H1 (cell line): Measurements from ENCODE around the gene PIEZO1. TPM values are rescaled to one million over a fixed set of nuclear protein-coding genes. Genes with fewer than 3 reads are reported as not detected.

Source experiments
- CTCF ChIA-PET: fragments of 300-600 bp; sonication (Branson Sonifier 250); formaldehyde crosslinking; loops from one replicate; lab custom pipeline; 2021; ENCODE audit not compliant: partially characterized antibody; lab: Charles Lee
- POLR2A ChIA-PET: fragments of 300-600 bp; sonication (Branson Sonifier 250); formaldehyde crosslinking; loops from one replicate; lab custom pipeline; 2021; ENCODE audit warnings: inconsistent platforms; ENCODE audit not compliant: partially characterized antibody; lab: Charles Lee
- DNase-seq, 2 experiments: peaks; one replicate each; pipeline versions ENCODE4 v3.0.0 to v3.0.0-alpha.2; 2010 to 2022; ENCODE audit warnings: low spot score in 2 of 2, low read depth in 1 of 2, mixed read lengths in 1 of 2
- FAIRE-seq: peaks from 2 replicates; lab custom pipeline; 2011; peaks lifted over from hg19 to GRCh38; lab: Jason Lieb, UNC
- H2AFZ ChIP-seq: 2 replicates; pipeline ENCODE4 v1.8.1; 2012; ENCODE audit warnings: low read length, inconsistent platforms
- H2AK5ac ChIP-seq: 2 replicates; pipeline ENCODE4 v1.6.1; 2013; ENCODE audit warnings: low read depth, low read length
- H2BK120ac ChIP-seq: replicated peaks from 2 replicates; pipeline ENCODE3; 2013; ENCODE audit warnings: low read depth, low read length, inconsistent platforms
- H2BK12ac ChIP-seq: 2 replicates; pipeline ENCODE4 v1.6.1; 2013; ENCODE audit warnings: low read depth, low read length
- H2BK15ac ChIP-seq: 2 replicates; pipeline ENCODE4 v1.6.1; 2013; ENCODE audit warnings: low read length
- H2BK20ac ChIP-seq: 2 replicates; pipeline ENCODE4 v1.6.1; 2013; ENCODE audit warnings: low read length
- H2BK5ac ChIP-seq: 2 replicates; pipeline ENCODE4 v1.6.1; 2013; ENCODE audit warnings: low read depth, low read length
- H3K14ac ChIP-seq: 2 replicates; pipeline ENCODE4 v1.6.1; 2013; ENCODE audit warnings: inconsistent platforms; ENCODE audit not compliant: insufficient read length
- H3K18ac ChIP-seq: 2 replicates; pipeline ENCODE4 v1.6.1; 2013; ENCODE audit warnings: low read length; ENCODE audit errors: extremely low read depth
- H3K23ac ChIP-seq: 2 replicates; pipeline ENCODE4 v1.6.1; 2013; ENCODE audit warnings: inconsistent platforms; ENCODE audit not compliant: insufficient read length
- H3K23me2 ChIP-seq: 2 replicates; pipeline ENCODE4 v1.6.1; 2013; ENCODE audit warnings: low read depth, low read length
- H3K27ac ChIP-seq: 2 replicates; pipeline ENCODE4 v1.6.1; 2011; ENCODE audit warnings: low read depth, low read length, inconsistent platforms
- H3K27me3 ChIP-seq, 4 experiments: replicated peaks in 1 of 4; 1 replicate in 1 of 4; 2 replicates in 3 of 4; pipeline versions ENCODE4 v1.6.1 to v1.8.1; 2011 to 2013; ENCODE audit warnings: low read length in 3 of 4, mild to moderate bottlenecking in 3 of 4, inconsistent platforms in 2 of 4, mixed read lengths in 2 of 4, moderate library complexity in 1 of 4; ENCODE audit not compliant: control insufficient read depth in 3 of 4, insufficient read depth in 3 of 4; ENCODE audit errors: extremely low read depth in 1 of 4
- H3K36me3 ChIP-seq, 4 experiments: 2 replicates each; pipeline versions ENCODE4 v1.6.1 to v1.8.1; 2011 to 2013; ENCODE audit warnings: mild to moderate bottlenecking in 4 of 4, low read length in 3 of 4, moderate library complexity in 2 of 4, control low read depth in 1 of 4, inconsistent platforms in 1 of 4; ENCODE audit not compliant: insufficient read depth in 4 of 4, control insufficient read depth in 2 of 4
- H3K4ac ChIP-seq: replicated peaks from 2 replicates; pipeline ENCODE3; 2013; ENCODE audit warnings: low read length, low read depth, mixed read lengths, inconsistent platforms; ENCODE audit not compliant: insufficient read length
- H3K4me1 ChIP-seq, 4 experiments: replicated peaks in 1 of 4; 1 replicate in 1 of 4; 2 replicates in 3 of 4; pipeline versions ENCODE4 v1.6.1 to v1.8.1; 2011 to 2013; ENCODE audit warnings: low read length in 3 of 4, inconsistent platforms in 2 of 4, mixed read lengths in 1 of 4; ENCODE audit not compliant: insufficient read depth in 4 of 4, control insufficient read depth in 3 of 4
- H3K4me2 ChIP-seq, 2 experiments: 2 replicates each; pipeline versions ENCODE4 v1.6.1 to v1.8.1; 2011 to 2013; ENCODE audit warnings: low read depth in 2 of 2, low read length in 2 of 2, control low read depth in 1 of 2, inconsistent platforms in 1 of 2, mild to moderate bottlenecking in 1 of 2; ENCODE audit not compliant: insufficient read depth in 1 of 2
- H3K4me3 ChIP-seq, 4 experiments: fragments of 200-600, 300-600 bp in 1 of 4; sonication (generic), shearing (Covaris generic), sonication (Bioruptor Twin) in 1 of 4; 2 replicates each; pipeline versions ENCODE4 v1.5.1 to v1.8.1; 2011 to 2016; ENCODE audit warnings: low read length in 4 of 4, low read depth in 3 of 4, control low read depth in 2 of 4, inconsistent platforms in 2 of 4, mild to moderate bottlenecking in 2 of 4, mixed read lengths in 1 of 4, moderate library complexity in 1 of 4; ENCODE audit not compliant: insufficient read depth in 2 of 4; ENCODE audit errors: extremely low read depth in 1 of 4
- H3K56ac ChIP-seq: replicated peaks from 2 replicates; pipeline ENCODE3; 2013; ENCODE audit warnings: low read depth, mild to moderate bottlenecking, mixed read lengths, low read length, inconsistent platforms; ENCODE audit not compliant: insufficient read length
- H3K79me1 ChIP-seq: 2 replicates; pipeline ENCODE4 v1.6.1; 2013; ENCODE audit warnings: low read depth, low read length, control low read depth
- H3K79me2 ChIP-seq, 2 experiments: 2 replicates each; pipeline versions ENCODE4 v1.6.1 to v1.8.1; 2012 to 2013; ENCODE audit warnings: low read length in 2 of 2, mild to moderate bottlenecking in 2 of 2, inconsistent platforms in 1 of 2; ENCODE audit not compliant: insufficient read depth in 2 of 2, control insufficient read depth in 1 of 2
- H3K9ac ChIP-seq, 4 experiments: replicated peaks in 1 of 4; 1 replicate in 1 of 4; 2 replicates in 3 of 4; pipeline versions ENCODE4 v1.6.1 to v1.8.1; 2011 to 2013; ENCODE audit warnings: low read depth in 3 of 4, low read length in 3 of 4, control low read depth in 2 of 4, mild to moderate bottlenecking in 2 of 4, moderate library complexity in 2 of 4, inconsistent platforms in 1 of 4; ENCODE audit errors: extremely low read depth in 1 of 4
- H3K9me3 ChIP-seq, 2 experiments: 2 replicates each; pipeline versions ENCODE4 v1.6.1 to v1.8.1; 2012 to 2013; ENCODE audit warnings: mild to moderate bottlenecking in 2 of 2, moderate library complexity in 2 of 2, control low read depth in 1 of 2, inconsistent platforms in 1 of 2, low read depth in 1 of 2, low read length in 1 of 2, mixed read lengths in 1 of 2; ENCODE audit not compliant: insufficient read depth in 2 of 2
- H4K20me1 ChIP-seq, 2 experiments: replicated peaks in 1 of 2; 2 replicates each; pipeline versions ENCODE3 to v1.8.1; 2011 to 2013; ENCODE audit warnings: inconsistent platforms in 2 of 2, low read length in 2 of 2, mild to moderate bottlenecking in 1 of 2; ENCODE audit not compliant: insufficient read depth in 2 of 2, control insufficient read depth in 1 of 2
- H4K5ac ChIP-seq: 2 replicates; pipeline ENCODE4 v1.6.1; 2013; ENCODE audit warnings: low read length, low read depth, mixed read lengths, inconsistent platforms; ENCODE audit not compliant: insufficient read length
- H4K8ac ChIP-seq: 2 replicates; pipeline ENCODE4 v1.8.0; 2013; ENCODE audit warnings: mild to moderate bottlenecking, moderate library complexity, low read length, inconsistent platforms; ENCODE audit not compliant: insufficient read depth; ENCODE audit errors: extremely low read depth
- H4K91ac ChIP-seq: replicated peaks from 2 replicates; pipeline ENCODE3; 2013; ENCODE audit warnings: low read length, mixed read lengths, inconsistent platforms; ENCODE audit not compliant: insufficient read length
- CEBPB ChIP-seq: IDR thresholded peaks from 2 replicates; pipeline ENCODE4 v1.6.1; 2012; ENCODE audit warnings: low read depth, low read length
- CTBP2 ChIP-seq: IDR thresholded peaks from 2 replicates; pipeline ENCODE4 v1.7.0; 2011; ENCODE audit warnings: borderline replicate concordance, mild to moderate bottlenecking, moderate library complexity, mixed read lengths, low read length; ENCODE audit not compliant: insufficient read depth, insufficient read length
- GABPA ChIP-seq: IDR thresholded peaks from 2 replicates; pipeline ENCODE4 v1.6.1; 2011; ENCODE audit warnings: mild to moderate bottlenecking, low read length, moderate library complexity, borderline replicate concordance; ENCODE audit not compliant: insufficient read depth
- JUND ChIP-seq: IDR thresholded peaks from 2 replicates; pipeline ENCODE4 v1.6.1; 2011; ENCODE audit warnings: mild to moderate bottlenecking, improper control_type of control experiment, low read length
- KDM4A ChIP-seq: IDR thresholded peaks from one replicate; pipeline ENCODE4 v1.7.1; 2012; ENCODE audit warnings: low read depth, mild to moderate bottlenecking, moderate library complexity, low read length, inconsistent platforms; ENCODE audit not compliant: severe bottlenecking
- MAFK ChIP-seq: IDR thresholded peaks from 2 replicates; pipeline ENCODE4 v1.6.1; 2012; ENCODE audit warnings: low read depth, mild to moderate bottlenecking, improper control_type of control experiment, low read length
- NRF1 ChIP-seq: IDR thresholded peaks from 2 replicates; pipeline ENCODE4 v1.6.1; 2011; ENCODE audit warnings: mild to moderate bottlenecking, low read depth, low read length, improper control_type of control experiment
- RFX5 ChIP-seq: IDR thresholded peaks from 2 replicates; pipeline ENCODE4 v1.6.1; 2011; ENCODE audit warnings: low read depth, low read length, improper control_type of control experiment, borderline replicate concordance
- SP4 ChIP-seq: IDR thresholded peaks from 2 replicates; pipeline ENCODE4 v1.6.1; 2012; ENCODE audit warnings: low read length, inconsistent platforms
- SUZ12 ChIP-seq: fragments of 200-600 bp; sonication (generic); IDR thresholded peaks from 2 replicates; pipeline ENCODE4 v1.6.1; 2012; ENCODE audit warnings: mild to moderate bottlenecking, inconsistent platforms, low read length, moderate library complexity, mixed read lengths
- TAF1 ChIP-seq: IDR thresholded peaks from 2 replicates; pipeline ENCODE4 v1.6.1; 2011; ENCODE audit warnings: mild to moderate bottlenecking, low read depth, low read length
- TEAD4 ChIP-seq: IDR thresholded peaks from 2 replicates; pipeline ENCODE4 v1.6.1; 2012; ENCODE audit warnings: low read depth, low read length, inconsistent platforms, mixed read lengths
- WGBS, 2 experiments: shearing (Covaris generic) in 1 of 2; methylation state at CpG; one replicate each; pipeline versions ENCODE4 v1.1.6 to v1.1.7; 2013 to 2015; ENCODE audit warnings: low lambda C conversion rate in 2 of 2, mixed read lengths in 2 of 2, inconsistent platforms in 1 of 2, low coverage in 1 of 2, missing lambda C conversion rate in 1 of 2; ENCODE audit not compliant: insufficient replicate concordance in 2 of 2, insufficient coverage in 1 of 2, insufficient read length in 1 of 2; ENCODE audit errors: extremely low coverage in 1 of 2, missing lambda C conversion rate in 1 of 2; 5-methylcytosine and 5-hydroxymethylcytosine counted together
- polyA plus RNA-seq, 7 experiments: library from polyadenylated mRNA; depleted of rRNA in 3 of 7; stranded (reverse) in 5 of 7; unstranded in 2 of 7; fragments of >200 nt in 5 of 7; fragments of 200-250 nt in 2 of 7; gene quantifications; 1 replicate in 5 of 7; 2 replicates in 1 of 7; 4 replicates in 1 of 7; pipeline versions ENCODE4 v1.2.1 to v1.2.3, GENCODE V29; 2011 to 2013; ENCODE audit warnings: missing spikeins in 2 of 7, mixed read lengths in 2 of 7
- total RNA-seq: library from RNA; stranded (reverse); fragmentation: NEBNext Ultra II Directional; extraction: Animal tissue kit (Norgen Biotek cat#: 25700); gene quantifications from 2 replicates; pipeline ENCODE4 v1.2.1, GENCODE V29; 2021

The PIEZO1 gene
- total and polyA plus RNA-seq, 2 of the 8 experiments (the other 6 are each of a cell fraction or from before 2014, with no cell fraction given) = 42.3 to 67.5 TPM

DNA sequence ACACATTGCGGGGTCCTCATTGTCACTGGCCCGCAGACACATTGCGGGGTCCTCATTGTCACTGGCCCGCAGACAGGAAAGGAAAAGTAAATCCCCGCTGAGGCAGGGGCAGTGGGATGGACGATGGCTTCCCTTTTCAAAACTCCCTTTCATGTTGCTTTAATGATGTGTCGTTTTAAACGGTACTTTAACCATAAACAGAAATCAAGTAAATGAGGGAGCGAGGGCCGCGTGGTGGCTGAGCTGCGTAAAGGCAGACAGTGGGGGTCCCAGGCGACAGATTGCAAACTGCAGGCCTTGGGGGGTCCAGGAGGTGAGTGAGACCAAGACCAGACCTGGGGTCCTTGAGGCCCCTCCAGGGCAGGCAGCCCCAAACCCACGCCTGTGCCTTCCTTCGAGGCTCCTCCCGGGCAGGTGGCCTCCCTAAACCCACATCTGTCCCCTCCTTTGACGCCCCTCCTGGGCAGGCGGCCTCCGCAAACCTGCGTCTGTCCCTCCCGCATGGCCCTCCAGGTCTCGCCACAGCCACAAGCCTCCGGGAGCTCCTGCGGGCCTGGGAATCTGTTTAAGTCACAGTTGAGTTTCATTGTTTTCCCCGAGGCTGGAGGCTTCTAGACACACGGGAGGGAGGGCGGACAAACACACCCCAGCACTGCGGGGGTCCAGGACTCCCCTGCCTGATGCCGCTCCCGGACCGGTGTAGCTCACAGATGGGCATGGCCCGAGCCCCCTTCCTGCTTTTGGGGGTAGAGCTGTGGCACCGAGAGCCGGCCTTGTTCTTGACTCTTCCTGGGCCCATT is 7.3 kb downstream of the PIEZO1 start:
- Histone ChIP-seq H2AK5ac (0 out of 2 replicates have a peak overlapping the region, but pooled peaks have one; percentile 53), H3K27ac (no peak overlapping the region), H2BK20ac (no peak overlapping the region), H3K9ac (no peak overlapping the region; a peak in 1 of 7 replicates), H3K23ac (no peak overlapping the region), H3K56ac (no peak overlapping the region), H2AFZ (no peak overlapping the region), H2BK5ac (peak overlapping the region; percentile 24; the same call in 1 of the 2 replicates), H3K18ac (peak overlapping the region; percentile 60; the same call in 1 of the 2 replicates), H3K79me2 (peaks cover 0 to 22% of the 10 kb centered on the region in 2 experiments; a peak in 1 of 4 replicates), H2BK15ac (no peak overlapping the region), H3K23me2 (no peaks in the 10 kb centered on the region; the same call in 1 of the 2 replicates), H3K36me3 (no peaks in the 10 kb centered on the region), H3K79me1 (peaks cover 4% of the 10 kb centered on the region; the same call in 1 of the 2 replicates), H2BK120ac (no peak overlapping the region), H3K4ac (peak overlapping the region; percentile 84), H3K4me3 (no peak overlapping the region), H3K9me3 (no peaks in the 10 kb centered on the region), H4K8ac (peak overlapping the region; percentile 3; the same call in 1 of the 2 replicates), H4K91ac (peak overlapping the region; percentile 85), H3K14ac (no peak overlapping the region), H4K20me1 (peaks cover 3 to 9% of the 10 kb centered on the region in 2 experiments), H4K5ac (no peak overlapping the region), H3K4me1 (peaks cover 2 to 23% (median 12%) of the 10 kb centered on the region in 4 experiments), H2BK12ac (no peak overlapping the region), H3K27me3 (no peaks in the 10 kb centered on the region), H3K4me2 (no peak overlapping the region)
- FAIRE-seq (no peak), DNase-seq (no peak)
- 81% methylated on average over 34 of the region's 34 CpGs; no CpG with 5 or more reads in 1 of the 2 experiments for WGBS, 2 experiments
- CTCF ChIA-PET = interaction anchor here (0.7 to 7.4 kb wide), 8 partner anchors 10 to 105 kb away, joined by 3 to 94 read pairs (median 5); no protein-coding TSS in a partner anchor
- POLR2A ChIA-PET = interaction anchor here (1.7 to 4.7 kb wide), 3 partner anchors 9 to 15 kb away, joined by 6 to 16 read pairs (median 10); no protein-coding TSS in a partner anchor
- TF ChIP-seq KDM4A (no peak), GABPA (peak; percentile 66; the same call in 1 of the 2 replicates), TAF1 (no peak), SP4 (no peak), SUZ12 (no peak), TEAD4 (no peak), CTBP2 (no peak), RFX5 (no peak), NRF1 (no peak), MAFK (no peak), JUND (no peak), CEBPB (no peak)
